ENCODE data around the gene RGS19.

Gene RGS19

DNA sequence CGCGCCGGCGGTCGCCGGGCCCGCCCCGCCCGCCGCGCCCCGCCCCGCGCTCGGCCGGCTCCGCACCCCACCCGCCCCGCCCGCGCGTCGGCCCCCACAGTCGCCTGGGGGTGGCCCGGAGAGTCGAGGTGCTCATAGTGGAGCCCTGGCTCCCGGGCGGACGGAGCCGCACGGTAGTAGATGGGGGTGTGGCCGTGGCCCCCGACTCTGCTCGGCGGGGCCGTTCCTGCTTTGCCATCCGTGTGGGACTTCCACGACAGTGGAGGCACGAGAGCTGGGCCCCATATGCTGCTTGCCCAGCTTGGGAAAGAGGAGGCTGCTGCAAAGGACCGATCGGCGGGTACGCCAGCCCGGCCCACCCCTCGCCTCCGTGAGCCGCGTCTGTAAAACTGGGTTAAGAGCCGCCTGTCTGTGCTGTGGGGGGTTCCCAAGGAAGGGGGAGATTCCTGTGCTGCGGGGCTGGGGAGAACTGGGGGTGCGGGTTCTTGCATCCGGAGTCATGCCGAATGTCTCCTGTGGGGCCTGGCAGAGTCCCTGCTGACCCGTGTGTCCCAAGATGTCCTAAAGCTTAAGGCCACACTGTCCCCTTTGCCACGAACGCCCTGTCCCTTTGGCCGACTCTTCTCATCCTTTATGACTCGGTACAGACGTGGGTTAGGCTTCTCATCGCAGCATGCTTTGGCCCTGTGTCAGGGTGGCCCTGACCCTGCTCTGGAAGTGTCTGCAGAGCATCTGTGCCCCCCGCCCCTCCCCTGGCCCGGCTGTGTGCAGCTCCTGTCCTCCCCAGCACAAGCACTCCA is 895 bp upstream of the RGS19 start, which contains the start of gene OPRL1:
OPRL1 (plus strand) TSS at position 70 of the 800 bp plus-strand sequence. CDS start 12,639 bp downstream, outside the sequence.
- Histone ChIP-seq H3K4me3 (ENCODE audit: severe bottlenecking) (peak within 1 kb of the TSS; percentile 85), H3K4me1 (ENCODE audit: insufficient read depth, poor library complexity, severe bottlenecking) (peaks cover 10% of the 10 kb centered on the region), H3K9me3 (ENCODE audit: severe bottlenecking) (no peaks in the 10 kb centered on the region), H3K36me3 (ENCODE audit: low read depth) (no peaks in the 10 kb centered on the region), H3K27ac (ENCODE audit: poor library complexity, severe bottlenecking) (peak within 1 kb of the TSS; percentile 38), H3K27me3 (ENCODE audit: insufficient read depth, poor library complexity, severe bottlenecking) (peaks cover 19% of the 10 kb centered on the region)
- DNase-seq (ENCODE audit: low spot score) (no peak), ATAC-seq (ENCODE audit: low read depth) (peak; percentile 6)
- TF ChIP-seq, protein P1, sequence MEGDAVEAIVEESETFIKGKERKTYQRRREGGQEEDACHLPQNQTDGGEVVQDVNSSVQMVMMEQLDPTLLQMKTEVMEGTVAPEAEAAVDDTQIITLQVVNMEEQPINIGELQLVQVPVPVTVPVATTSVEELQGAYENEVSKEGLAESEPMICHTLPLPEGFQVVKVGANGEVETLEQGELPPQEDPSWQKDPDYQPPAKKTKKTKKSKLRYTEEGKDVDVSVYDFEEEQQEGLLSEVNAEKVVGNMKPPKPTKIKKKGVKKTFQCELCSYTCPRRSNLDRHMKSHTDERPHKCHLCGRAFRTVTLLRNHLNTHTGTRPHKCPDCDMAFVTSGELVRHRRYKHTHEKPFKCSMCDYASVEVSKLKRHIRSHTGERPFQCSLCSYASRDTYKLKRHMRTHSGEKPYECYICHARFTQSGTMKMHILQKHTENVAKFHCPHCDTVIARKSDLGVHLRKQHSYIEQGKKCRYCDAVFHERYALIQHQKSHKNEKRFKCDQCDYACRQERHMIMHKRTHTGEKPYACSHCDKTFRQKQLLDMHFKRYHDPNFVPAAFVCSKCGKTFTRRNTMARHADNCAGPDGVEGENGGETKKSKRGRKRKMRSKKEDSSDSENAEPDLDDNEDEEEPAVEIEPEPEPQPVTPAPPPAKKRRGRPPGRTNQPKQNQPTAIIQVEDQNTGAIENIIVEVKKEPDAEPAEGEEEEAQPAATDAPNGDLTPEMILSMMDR (IDR thresholded peaks at IDR 0.05; ENCODE audit: poor library complexity, severe bottlenecking): no peak

DNA sequence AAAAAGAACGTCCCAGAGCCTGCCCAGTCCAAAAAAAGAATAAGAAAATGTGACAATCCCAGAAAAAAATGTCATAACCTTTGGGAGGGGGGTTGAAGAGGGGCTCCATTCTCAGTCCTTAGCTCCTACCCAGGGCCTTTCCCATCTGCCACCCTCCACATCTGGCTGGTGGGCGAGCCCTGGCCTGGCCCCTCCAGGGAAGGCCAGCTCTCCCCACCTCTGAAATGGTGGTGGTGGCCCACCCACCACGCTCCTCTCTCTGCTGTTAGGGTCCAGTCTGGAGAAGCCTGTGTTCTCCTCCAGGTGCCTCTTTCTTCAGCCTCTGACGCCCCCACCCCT is 415 bp downstream of the RGS19 start:
- TF ChIP-seq, protein P1 (IDR thresholded peaks at IDR 0.05; ENCODE audit: poor library complexity, severe bottlenecking): no peak
- peak overlapping the region; percentile 38 for H3K27ac ChIP-seq (ENCODE audit: poor library complexity, severe bottlenecking)
- H3K4me1 ChIP-seq (ENCODE audit: insufficient read depth, poor library complexity, severe bottlenecking): peaks cover 10% of the 10 kb centered on the region
- no peaks in the 10 kb centered on the region for H3K36me3 ChIP-seq (ENCODE audit: low read depth)
- peaks cover 6% of the 10 kb centered on the region for H3K27me3 ChIP-seq (ENCODE audit: insufficient read depth, poor library complexity, severe bottlenecking)
- H3K9me3 ChIP-seq (ENCODE audit: severe bottlenecking): no peaks in the 10 kb centered on the region
- H3K4me3 ChIP-seq (ENCODE audit: severe bottlenecking): peak overlapping the region; percentile 85
- no peak for ATAC-seq (ENCODE audit: low read depth)
- no peak for DNase-seq (ENCODE audit: low spot score)

DNA sequence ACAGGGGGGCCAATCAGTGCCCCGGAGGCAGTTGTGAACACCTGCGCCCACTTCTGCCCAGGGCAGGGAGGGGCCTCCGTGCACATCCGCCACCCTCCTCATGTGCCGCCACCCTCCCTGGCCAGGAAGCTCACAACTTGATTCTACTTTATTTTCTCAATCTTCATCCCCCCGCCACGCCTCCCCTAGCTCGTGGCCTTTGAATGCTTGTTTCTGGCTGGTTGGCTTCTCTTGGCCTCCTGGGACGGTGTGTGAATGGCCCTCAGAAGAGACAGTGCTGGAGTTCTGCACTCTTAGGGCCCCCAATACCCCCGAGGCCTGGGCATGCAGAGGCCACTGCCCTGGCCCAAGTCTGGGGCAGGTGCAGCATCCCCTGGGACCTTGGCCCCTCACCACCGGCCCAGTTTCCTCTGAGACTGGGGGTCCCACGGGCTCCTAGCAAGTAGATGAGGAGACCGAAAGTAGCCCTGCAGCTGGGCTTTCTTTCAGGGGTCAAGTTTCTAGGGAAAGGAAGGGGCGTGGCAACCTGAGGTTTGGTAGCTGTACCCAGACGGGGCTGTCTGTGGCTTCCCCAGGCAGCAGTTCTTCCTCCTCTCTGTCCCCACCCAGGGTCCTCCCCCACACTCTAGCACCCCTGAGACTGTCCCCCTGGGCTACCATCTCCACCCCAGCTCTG is 1.3 kb downstream of the RGS19 start:
- Histone ChIP-seq H3K27ac (ENCODE audit: poor library complexity, severe bottlenecking) (no peak overlapping the region), H3K9me3 (ENCODE audit: severe bottlenecking) (no peaks in the 10 kb centered on the region), H3K4me1 (ENCODE audit: insufficient read depth, poor library complexity, severe bottlenecking) (peaks cover 10% of the 10 kb centered on the region), H3K27me3 (ENCODE audit: insufficient read depth, poor library complexity, severe bottlenecking) (peaks cover under 1% of the 10 kb centered on the region), H3K36me3 (ENCODE audit: low read depth) (no peaks in the 10 kb centered on the region), H3K4me3 (ENCODE audit: severe bottlenecking) (peak overlapping the region; percentile 85)
- TF ChIP-seq, protein P1 (IDR thresholded peaks at IDR 0.05; ENCODE audit: poor library complexity, severe bottlenecking): no peak
- ATAC-seq (ENCODE audit: low read depth): no peak
- no peak for DNase-seq (ENCODE audit: low spot score)

DNA sequence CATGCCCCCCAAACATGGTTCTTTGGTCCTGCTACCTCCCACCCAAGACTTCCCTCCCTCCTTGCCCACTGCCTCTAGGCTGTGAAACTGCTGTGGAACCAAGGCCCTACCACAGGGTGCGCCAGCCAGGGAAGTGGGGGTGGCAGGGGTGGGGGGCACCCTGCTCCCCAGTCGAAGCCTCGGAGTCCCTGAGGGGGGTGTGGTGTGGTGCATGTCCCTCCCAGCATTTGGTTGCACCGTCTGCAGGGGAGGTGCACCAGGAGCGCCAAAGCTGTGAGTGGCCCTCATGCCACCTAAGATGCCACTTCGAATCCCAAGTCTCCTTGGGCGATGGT is 1.8 kb downstream of the RGS19 start:
- peaks cover 10% of the 10 kb centered on the region for H3K4me1 ChIP-seq (ENCODE audit: insufficient read depth, poor library complexity, severe bottlenecking)
- DNase-seq (ENCODE audit: low spot score): no peak
- no peak overlapping the region for H3K4me3 ChIP-seq (ENCODE audit: severe bottlenecking)
- no peaks in the 10 kb centered on the region for H3K9me3 ChIP-seq (ENCODE audit: severe bottlenecking)
- no peaks in the 10 kb centered on the region for H3K27me3 ChIP-seq (ENCODE audit: insufficient read depth, poor library complexity, severe bottlenecking)
- ATAC-seq (ENCODE audit: low read depth): no peak
- H3K36me3 ChIP-seq (ENCODE audit: low read depth): no peaks in the 10 kb centered on the region
- no peak overlapping the region for H3K27ac ChIP-seq (ENCODE audit: poor library complexity, severe bottlenecking)
- TF ChIP-seq, protein P1 (IDR thresholded peaks at IDR 0.05; ENCODE audit: poor library complexity, severe bottlenecking): no peak

DNA sequence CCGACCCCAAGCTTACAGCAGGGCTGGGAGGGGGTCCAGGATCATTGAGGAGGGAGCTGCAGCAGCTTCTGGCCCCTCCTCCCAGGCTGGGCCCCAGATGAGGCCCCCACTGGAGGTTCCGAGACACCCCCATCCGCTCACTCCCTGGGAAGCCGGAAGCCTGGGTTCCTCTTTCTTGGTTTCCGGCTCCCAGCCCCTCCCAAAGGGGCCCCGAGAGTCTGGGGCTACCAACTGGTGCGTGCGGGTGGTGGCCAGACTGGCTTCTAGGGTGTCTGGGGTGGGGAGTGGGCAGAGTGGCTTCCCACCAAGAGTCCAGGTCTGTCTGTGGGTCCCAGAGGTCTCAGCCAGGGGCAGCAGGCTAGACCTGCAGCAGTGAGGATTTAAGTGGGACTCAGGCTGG is 2.2 kb downstream of the RGS19 start:
- no peaks in the 10 kb centered on the region for H3K36me3 ChIP-seq (ENCODE audit: low read depth)
- ATAC-seq (ENCODE audit: low read depth) (no peak), DNase-seq (ENCODE audit: low spot score) (no peak)
- peaks cover 10% of the 10 kb centered on the region for H3K4me1 ChIP-seq (ENCODE audit: insufficient read depth, poor library complexity, severe bottlenecking)
- H3K27ac ChIP-seq (ENCODE audit: poor library complexity, severe bottlenecking): no peak overlapping the region
- no peaks in the 10 kb centered on the region for H3K9me3 ChIP-seq (ENCODE audit: severe bottlenecking)
- no peak overlapping the region for H3K4me3 ChIP-seq (ENCODE audit: severe bottlenecking)
- TF ChIP-seq, protein P1 (IDR thresholded peaks at IDR 0.05; ENCODE audit: poor library complexity, severe bottlenecking): no peak
- no peaks in the 10 kb centered on the region for H3K27me3 ChIP-seq (ENCODE audit: insufficient read depth, poor library complexity, severe bottlenecking)

Data from RWPE2 (cell line).